ENCODE results near the gene OTOS.

GRCh38 chr2:240153418-240153817, 13.0 kb upstream of the OTOS start:
- TF ChIP-seq MAX (IDR thresholded peaks at IDR 0.05) (no peak), CEBPB (IDR thresholded peaks at IDR 0.05) (no peak), RAD21 (IDR thresholded peaks at IDR 0.05; ENCODE audit: low read depth) (no peak), FOXM1 (IDR thresholded peaks at IDR 0.05; ENCODE audit: borderline replicate concordance, low read depth) (no peak), CREB1 (IDR thresholded peaks at IDR 0.05; ENCODE audit: low read depth) (no peak), TAF1 (IDR thresholded peaks at IDR 0.05; ENCODE audit: low read depth) (no peak), TEAD4 (IDR thresholded peaks at IDR 0.05) (no peak), ZBTB7A (IDR thresholded peaks at IDR 0.05; ENCODE audit: low read depth) (no peak), EGR1 (IDR thresholded peaks at IDR 0.05) (no peak), REST (IDR thresholded peaks at IDR 0.05; ENCODE audit: low read depth) (no peak), EP300 (IDR thresholded peaks at IDR 0.05; ENCODE audit: borderline replicate concordance) (no peak), YY1 (IDR thresholded peaks at IDR 0.05; ENCODE audit: low read depth) (no peak)
